ENCODE measurements around the gene PRKCA. TPM values are rescaled to one million over a fixed set of nuclear protein-coding genes. Genes with fewer than 3 reads are reported as not detected.
A peak's percentile ranks its signal among the peaks of the same experiment; 100 is the strongest.
"Not testable (repeated sequence)": the region's sequence is repeated elsewhere in the genome, so short reads cannot be mapped to it uniquely, and the experiment has no call there.

Gene PRKCA
- total RNA-seq, 4 donors from 2014 or later, result 24.5 to 61.9 (median 40.8) TPM

GRCh38 chr17:66451188-66452149, 149.1 kb downstream of the PRKCA start:
- DNase-seq (ENCODE audit: extremely low spot score), result no peak
- H3K4me3 ChIP-seq, result no peak overlapping the region
- intact Hi-C loops (cut with DNase I), result no loop called here
- H3K9me3 ChIP-seq, result no peaks in the 10 kb centered on the region
- no peaks in the 10 kb centered on the region for H3K36me3 ChIP-seq
- peaks cover 0 to 18% (median 11%) of the 10 kb centered on the region in 4 donors for H3K4me1 ChIP-seq
- TF ChIP-seq POLR2A (IDR thresholded peaks at IDR 0.05; ENCODE audit: low read depth) (no peak), CTCF (IDR thresholded peaks at IDR 0.05) (no peak), EP300 (IDR thresholded peaks at IDR 0.05) (no peak), POLR2AphosphoS5 (IDR thresholded peaks at IDR 0.05) (no peak)
- H3K27ac ChIP-seq (replicated peaks in 1 of 4), result no peak overlapping the region
- 78% methylated on average over 15 of the region's 15 CpGs for WGBS
- no peaks in the 10 kb centered on the region for H3K27me3 ChIP-seq

- Histone ChIP-seq H3K4me1 (peaks cover 0 to 23% (median 14%) of the 10 kb centered on the region in 4 donors), H3K27me3 (no peaks in the 10 kb centered on the region), H3K27ac (replicated peaks in 1 of 4) (no peak overlapping the region), H3K36me3 (no peaks in the 10 kb centered on the region), H3K4me3 (no peak overlapping the region), H3K9me3 (no peaks in the 10 kb centered on the region)
- intact Hi-C loops (cut with DNase I), result no loop called here
- DNase-seq (ENCODE audit: extremely low spot score), result no peak
- TF ChIP-seq POLR2A (IDR thresholded peaks at IDR 0.05; ENCODE audit: low read depth) (no peak), POLR2AphosphoS5 (IDR thresholded peaks at IDR 0.05) (no peak), EP300 (IDR thresholded peaks at IDR 0.05) (no peak), CTCF (IDR thresholded peaks at IDR 0.05) (no peak)
- 64% methylated on average over 10 of the region's 10 CpGs for WGBS
Observed at GRCh38 chr17:66455060-66455459, 152.6 kb downstream of the PRKCA start.

GRCh38 chr17:66457499-66457898, 155.1 kb downstream of the PRKCA start:
- WGBS, result 96% methylated on average over 3 of the region's 3 CpGs
- H3K4me3 ChIP-seq; H3K9me3 ChIP-seq; intact Hi-C loops (cut with DNase I); H3K27ac ChIP-seq (replicated peaks in 1 of 4); DNase-seq (ENCODE audit: extremely low spot score); H3K36me3 ChIP-seq; H3K27me3 ChIP-seq: not testable (repeated sequence)
- peaks cover 0 to 36% (median 22%) of the 10 kb centered on the region in 4 donors for H3K4me1 ChIP-seq

- H3K27ac ChIP-seq (replicated peaks in 1 of 4), result peak overlapping the region in 1 of 4 donors; percentile 70
- WGBS, result 94% methylated on average over 4 of the region's 4 CpGs
- H3K4me1 ChIP-seq, result peaks cover 0 to 46% (median 28%) of the 10 kb centered on the region in 4 donors
- H3K27me3 ChIP-seq, result no peaks in the 10 kb centered on the region
- H3K9me3 ChIP-seq, result no peaks in the 10 kb centered on the region
- no peak overlapping the region for H3K4me3 ChIP-seq
- DNase-seq (ENCODE audit: extremely low spot score), result no peak
- intact Hi-C loops (cut with DNase I), result no loop called here
- TF ChIP-seq POLR2A (IDR thresholded peaks at IDR 0.05; ENCODE audit: low read depth), result no peak
- TF ChIP-seq CTCF (IDR thresholded peaks at IDR 0.05), result no peak
- no peak for TF ChIP-seq EP300 (IDR thresholded peaks at IDR 0.05)
- no peak for TF ChIP-seq POLR2AphosphoS5 (IDR thresholded peaks at IDR 0.05)
- H3K36me3 ChIP-seq, result no peaks in the 10 kb centered on the region
Observed at GRCh38 chr17:66458782-66459181, 156.4 kb downstream of the PRKCA start.

GRCh38 chr17:66459811-66460270, 157.4 kb downstream of the PRKCA start:
- intact Hi-C loops (cut with DNase I), result no loop called here
- Histone ChIP-seq H3K4me1 (peaks cover 0 to 42% (median 24%) of the 10 kb centered on the region in 4 donors), H3K4me3 (no peak overlapping the region), H3K27ac (replicated peaks in 1 of 4) (peak overlapping the region; percentile 18 to 70 (median 26)), H3K36me3 (no peaks in the 10 kb centered on the region), H3K9me3 (no peaks in the 10 kb centered on the region), H3K27me3 (no peaks in the 10 kb centered on the region)
- DNase-seq (ENCODE audit: extremely low spot score), result no peak
- WGBS, result 51% methylated on average over 7 of the region's 7 CpGs
- TF ChIP-seq EP300 (IDR thresholded peaks at IDR 0.05) (no peak), POLR2AphosphoS5 (IDR thresholded peaks at IDR 0.05) (peak; percentile 64 to 74)
